HG02623 (cell line): ENCODE data around the gene ATP6V1B1.
"Not testable (repeated sequence)": the region's sequence is repeated elsewhere in the genome, so short reads cannot be mapped to it uniquely, and the experiment has no call there.

ENCODE experiments used
- ATAC-seq: cut with Tn5 transposase; IDR thresholded peaks from one replicate; pipeline ENCODE4 v1.9.1; 2021; ENCODE audit warnings: moderate library complexity; ENCODE audit not compliant: unreplicated experiment

Gene ATP6V1B1

GRCh38 chr2:71004857-71005256 is 69.2 kb downstream of the ATP6V1B1 start:
- ATAC-seq, result no peak

GRCh38 chr2:71005271-71006202 is 69.8 kb downstream of the ATP6V1B1 start:
- no peak for ATAC-seq

GRCh38 chr2:71006323-71006722 is 70.6 kb downstream of the ATP6V1B1 start:
- ATAC-seq, result no peak

- ATAC-seq, result no peak
These were observed 71.5 kb downstream of the ATP6V1B1 start for GRCh38 chr2:71006955-71007799.

- ATAC-seq, result no peak
These were observed 72.6 kb downstream of the ATP6V1B1 start for GRCh38 chr2:71008342-71008741.

- not testable (repeated sequence) for ATAC-seq
These were observed 76.1 kb downstream of the ATP6V1B1 start for GRCh38 chr2:71011786-71012185.
